AG04449 (cell line): Measurements from ENCODE around the gene CSH1.
"Not testable (repeated sequence)": the region's sequence is repeated elsewhere in the genome, so short reads cannot be mapped to it uniquely, and the experiment has no call there.

ENCODE experiments used
- CTCF ChIA-PET: fragments of 350-600 bp; formaldehyde crosslinking; extraction: SDS; loops from one replicate; lab custom pipeline; 2021; ENCODE audit warnings: antibody characterized with exemption; lab: Yijun Ruan, JAX
- POLR2A ChIA-PET: fragments of 400-600, 350-600 bp; formaldehyde crosslinking; extraction: SDS; loops from one replicate; lab custom pipeline; 2020; ENCODE audit warnings: antibody characterized with exemption, inconsistent platforms; lab: Yijun Ruan, JAX
- DNase-seq: peaks from one replicate; pipeline ENCODE4 v3.0.0-alpha.2; 2010; ENCODE audit warnings: low read depth, low spot score
- H3K4me3 ChIP-seq: 2 replicates; pipeline ENCODE4 v1.5.1; 2011; ENCODE audit warnings: low read depth, mild to moderate bottlenecking, control low read depth, low read length
- CTCF ChIP-seq: IDR thresholded peaks from one replicate; pipeline ENCODE4 v1.5.1; 2011; ENCODE audit warnings: mild to moderate bottlenecking, moderate library complexity, low read length, control low read depth, inconsistent platforms; ENCODE audit not compliant: insufficient read depth; ENCODE audit errors: missing control alignments

CSH1 gene

GRCh38 chr17:63870292-63870665 is 26.1 kb downstream of the CSH1 start:
- DNase-seq, H3K4me3 ChIP-seq, POLR2A ChIA-PET: not testable (repeated sequence)
- CTCF ChIA-PET, result interaction anchor here (1.2 to 3.6 kb wide), 4 partner anchors 11 to 19 kb away, joined by 3 to 23 read pairs (median 8); partner anchors contain the start of gene GH2

- H3K4me3 ChIP-seq, POLR2A ChIA-PET, DNase-seq: not testable (repeated sequence)
- CTCF ChIA-PET, result interaction anchor here (0.6 to 3.6 kb wide), 5 partner anchors 10 to 157 kb away, joined by 3 to 23 read pairs (median 5); partner anchors contain the start of gene GH2
Observed at GRCh38 chr17:63869491-63870291, 26.7 kb downstream of the CSH1 start.

GRCh38 chr17:63866625-63867024 is 29.7 kb downstream of the CSH1 start:
- CTCF ChIA-PET, result interaction anchor here (0.7 to 4.8 kb wide), 18 partner anchors 8 to 267 kb away, joined by 3 to 47 read pairs (median 6); partner anchors contain the start of genes GH1, GH2 and ICAM2
- peak; percentile 17 for TF ChIP-seq CTCF
- POLR2A ChIA-PET, DNase-seq, H3K4me3 ChIP-seq: not testable (repeated sequence)

- no peak for TF ChIP-seq CTCF
- ChIA-PET CTCF (interaction anchor here (1.7 to 4.9 kb wide), 5 partner anchors 8 to 19 kb away, joined by 6 to 35 read pairs (median 7); partner anchors contain the start of gene SMARCD2), POLR2A (interaction anchor here (0.6 kb wide), 1 partner anchor 16 kb away, joined by 7 read pairs; no protein-coding TSS in a partner anchor)
- H3K4me3 ChIP-seq, result no peak overlapping the region
- DNase-seq, result no peak
Observed at GRCh38 chr17:63859257-63859656, 37.1 kb downstream of the CSH1 start.

- POLR2A ChIA-PET, DNase-seq, H3K4me3 ChIP-seq: not testable (repeated sequence)
- CTCF ChIA-PET, result interaction anchor here (0.9 to 4.6 kb wide), 3 partner anchors 9 to 11 kb away, joined by 3 to 47 read pairs (median 3); no protein-coding TSS in a partner anchor
Observed at GRCh38 chr17:63856425-63856824, 39.9 kb downstream of the CSH1 start.

- H3K4me3 ChIP-seq, result no peak overlapping the region
- no peak for TF ChIP-seq CTCF
- ChIA-PET CTCF (interaction anchor here (1.3 to 4.6 kb wide), 2 partner anchors 10 to 11 kb away, joined by 3 to 47 read pairs; no protein-coding TSS in a partner anchor), POLR2A (no interaction called here)
- no peak for DNase-seq
Observed at GRCh38 chr17:63855185-63855584, 41.2 kb downstream of the CSH1 start.

- TF ChIP-seq CTCF, result no peak
- H3K4me3 ChIP-seq, result no peak overlapping the region
- POLR2A ChIA-PET, result no interaction called here
- DNase-seq, result no peak
- CTCF ChIA-PET, result interaction anchor here (1.3 to 4.6 kb wide), 2 partner anchors 10 to 11 kb away, joined by 3 to 47 read pairs; no protein-coding TSS in a partner anchor
Observed at GRCh38 chr17:63854709-63855108, 41.7 kb downstream of the CSH1 start.
